SU-DHL-6 (cell line): ENCODE data around the gene MINDY3.

Experiments used
- H2AFZ ChIP-seq: fragments of 200-600 bp; sonication (generic); 2 replicates; pipeline ENCODE4 v1.6.1; 2014; ENCODE audit warnings: low read depth, mild to moderate bottlenecking, moderate library complexity, mixed read lengths, antibody characterized with exemption, low read length; ENCODE audit not compliant: severe bottlenecking
- H3F3A ChIP-seq: fragments of 200-600 bp; shearing (Covaris generic); 2 replicates; pipeline ENCODE4 v1.6.0; 2016; ENCODE audit warnings: antibody characterized with exemption, mild to moderate bottlenecking; ENCODE audit not compliant: insufficient read depth
- H3K27ac ChIP-seq: fragments of 200-600 bp; sonication (generic); 2 replicates; pipeline ENCODE4 v1.5.1; 2016; ENCODE audit warnings: low read depth, mild to moderate bottlenecking, low read length, moderate library complexity, mixed read lengths
- H3K27me3 ChIP-seq: fragments of 200-600 bp; sonication (generic), shearing (Covaris generic); 2 replicates; pipeline ENCODE4 v1.6.0; 2014; ENCODE audit warnings: mild to moderate bottlenecking, low read length
- H3K36me3 ChIP-seq: fragments of 200-600 bp; sonication (generic); 2 replicates; pipeline ENCODE4 v1.6.1; 2014; ENCODE audit warnings: mild to moderate bottlenecking, low read length, mixed read lengths
- H3K4me2 ChIP-seq: fragments of 300-600, 200-600 bp; shearing (Covaris generic), sonication (generic); 2 replicates; pipeline ENCODE4 v1.6.0; 2014; ENCODE audit warnings: low read length, low read depth, mild to moderate bottlenecking; ENCODE audit not compliant: poor library complexity, severe bottlenecking
- H3K4me3 ChIP-seq: fragments of 200-600 bp; sonication (generic); 2 replicates; pipeline ENCODE4 v1.5.1; 2014; ENCODE audit warnings: antibody characterized with exemption, low read length, mild to moderate bottlenecking, mixed read lengths; ENCODE audit not compliant: insufficient read depth, poor library complexity, severe bottlenecking
- H3K79me2 ChIP-seq: fragments of 200-600 bp; sonication (generic); 2 replicates; pipeline ENCODE4 v1.6.1; 2014; ENCODE audit warnings: mild to moderate bottlenecking, low read length, moderate library complexity; ENCODE audit not compliant: insufficient read depth
- H3K9ac ChIP-seq: fragments of 200-600 bp; sonication (generic); 2 replicates; pipeline ENCODE4 v1.7.0; 2014; ENCODE audit warnings: mild to moderate bottlenecking, low read length
- H3K9me2 ChIP-seq: fragments of 200-600 bp; sonication (generic); replicated peaks from 2 replicates; pipeline ENCODE4 v1.6.1; 2014; ENCODE audit warnings: low read length; ENCODE audit not compliant: insufficient read depth
- H3K9me3 ChIP-seq: fragments of 200-600 bp; sonication (generic); 2 replicates; pipeline ENCODE4 v1.6.1; 2014; ENCODE audit warnings: low read length, mixed read lengths; ENCODE audit not compliant: insufficient read depth
- H4K20me1 ChIP-seq: fragments of 200-600 bp; sonication (generic); 2 replicates; pipeline ENCODE4 v1.6.1; 2014; ENCODE audit warnings: low read depth, mild to moderate bottlenecking, antibody characterized with exemption, low read length, moderate library complexity, mixed read lengths
- EZH2phosphoT487 ChIP-seq: fragments of 200-600 bp; sonication (generic), shearing (Covaris generic); conservative IDR thresholded peaks from 2 replicates; pipeline ENCODE4 v1.6.1; 2018; ENCODE audit warnings: mild to moderate bottlenecking, antibody characterized with exemption, low read length, moderate library complexity, mixed read lengths
- TF ChIP-seq, protein P1 (sequence below): fragments of 200-600 bp; sonication (generic); IDR thresholded peaks from one replicate; pipeline ENCODE4 v1.5.1; 2017; ENCODE audit warnings: antibody characterized with exemption, mild to moderate bottlenecking, low read length, moderate library complexity; ENCODE audit not compliant: insufficient read depth, poor library complexity, severe bottlenecking

The MINDY3 gene

DNA sequence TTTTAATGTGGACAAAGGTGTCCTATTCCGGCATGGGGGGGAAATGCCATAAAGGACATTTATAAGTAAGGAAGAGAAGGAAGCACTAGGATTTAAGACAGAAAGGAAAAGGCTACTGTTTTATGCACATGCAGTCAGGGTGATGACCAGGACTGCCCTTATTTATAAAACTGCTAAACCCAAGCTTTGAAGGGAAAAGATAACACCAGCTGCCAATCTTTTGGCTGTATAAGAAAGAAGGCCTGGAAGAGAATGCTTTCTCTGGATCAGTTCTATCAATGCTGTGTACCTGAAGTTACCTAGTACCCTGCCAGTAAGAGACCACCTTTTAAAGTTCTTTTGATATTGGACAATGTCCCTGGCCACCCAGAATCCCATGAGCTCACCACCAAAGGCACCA lies 59.2 kb downstream of the MINDY3 start:
- Histone ChIP-seq H3K27ac (no peak overlapping the region), H3K36me3 (peaks cover 5% of the 10 kb centered on the region; the same call in 1 of the 2 replicates), H3K9ac (no peak overlapping the region), H3K9me2 (no peaks in the 10 kb centered on the region), H3K4me2 (no peak overlapping the region), H3K79me2 (no peaks in the 10 kb centered on the region), H3F3A (no peaks in the 10 kb centered on the region), H3K9me3 (no peaks in the 10 kb centered on the region), H2AFZ (no peak overlapping the region), H3K4me3 (no peak overlapping the region), H3K27me3 (no peaks in the 10 kb centered on the region), H4K20me1 (no peaks in the 10 kb centered on the region)
- TF ChIP-seq EZH2phosphoT487, result no peak
- TF ChIP-seq, protein P1, sequence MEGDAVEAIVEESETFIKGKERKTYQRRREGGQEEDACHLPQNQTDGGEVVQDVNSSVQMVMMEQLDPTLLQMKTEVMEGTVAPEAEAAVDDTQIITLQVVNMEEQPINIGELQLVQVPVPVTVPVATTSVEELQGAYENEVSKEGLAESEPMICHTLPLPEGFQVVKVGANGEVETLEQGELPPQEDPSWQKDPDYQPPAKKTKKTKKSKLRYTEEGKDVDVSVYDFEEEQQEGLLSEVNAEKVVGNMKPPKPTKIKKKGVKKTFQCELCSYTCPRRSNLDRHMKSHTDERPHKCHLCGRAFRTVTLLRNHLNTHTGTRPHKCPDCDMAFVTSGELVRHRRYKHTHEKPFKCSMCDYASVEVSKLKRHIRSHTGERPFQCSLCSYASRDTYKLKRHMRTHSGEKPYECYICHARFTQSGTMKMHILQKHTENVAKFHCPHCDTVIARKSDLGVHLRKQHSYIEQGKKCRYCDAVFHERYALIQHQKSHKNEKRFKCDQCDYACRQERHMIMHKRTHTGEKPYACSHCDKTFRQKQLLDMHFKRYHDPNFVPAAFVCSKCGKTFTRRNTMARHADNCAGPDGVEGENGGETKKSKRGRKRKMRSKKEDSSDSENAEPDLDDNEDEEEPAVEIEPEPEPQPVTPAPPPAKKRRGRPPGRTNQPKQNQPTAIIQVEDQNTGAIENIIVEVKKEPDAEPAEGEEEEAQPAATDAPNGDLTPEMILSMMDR, result no peak

DNA sequence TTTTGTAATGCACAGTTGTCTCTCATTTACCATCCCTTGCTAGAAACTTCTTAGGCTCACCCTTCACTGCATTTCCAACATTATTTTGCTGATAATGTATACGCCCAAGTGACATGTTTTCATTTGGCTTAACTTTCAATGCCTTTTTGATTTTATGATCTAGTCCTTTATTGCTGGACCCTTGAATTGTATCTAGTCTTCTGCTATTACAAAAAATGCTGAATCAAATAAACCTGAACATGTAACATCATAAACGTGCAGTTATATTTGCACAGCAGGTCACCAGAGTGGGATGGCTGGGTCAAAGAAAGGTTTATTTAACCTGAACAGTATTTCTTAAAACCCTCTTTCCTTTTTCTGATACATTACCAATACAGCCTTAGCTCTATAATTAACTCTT lies 63.0 kb downstream of the MINDY3 start:
- no peaks in the 10 kb centered on the region for H3K9me3 ChIP-seq
- no peak for TF ChIP-seq EZH2phosphoT487
- TF ChIP-seq, protein P1, result no peak
- H3K79me2 ChIP-seq, result no peaks in the 10 kb centered on the region

DNA sequence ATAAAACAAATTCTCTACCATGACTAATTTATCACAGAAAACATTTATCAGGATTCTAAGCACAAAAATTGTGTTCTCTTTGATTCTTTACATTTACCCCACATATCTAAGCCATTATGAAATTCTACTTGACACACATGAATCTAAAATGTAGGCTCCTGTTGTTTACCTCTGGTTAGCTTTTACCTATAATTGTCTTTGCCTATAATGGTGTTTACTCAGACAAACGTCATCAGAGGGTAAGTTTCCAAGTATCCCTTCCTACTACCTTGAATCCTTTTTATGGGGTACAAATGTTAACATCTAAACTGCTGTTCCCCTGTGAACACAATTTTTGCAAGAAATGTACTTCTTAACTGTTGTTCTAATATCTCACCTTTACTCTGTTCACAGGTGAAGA lies 63.5 kb downstream of the MINDY3 start:
- no peaks in the 10 kb centered on the region for H3F3A ChIP-seq
- no peak for TF ChIP-seq EZH2phosphoT487
- TF ChIP-seq, protein P1, result no peak
- no peaks in the 10 kb centered on the region for H3K79me2 ChIP-seq
- H2AFZ ChIP-seq, result no peak overlapping the region
- no peaks in the 10 kb centered on the region for H3K27me3 ChIP-seq
- H4K20me1 ChIP-seq, result no peaks in the 10 kb centered on the region
- H3K27ac ChIP-seq, result no peak overlapping the region
- no peak overlapping the region for H3K9ac ChIP-seq
- H3K36me3 ChIP-seq, result no peaks in the 10 kb centered on the region
- no peak overlapping the region for H3K4me3 ChIP-seq
- no peaks in the 10 kb centered on the region for H3K9me3 ChIP-seq
- H3K9me2 ChIP-seq, result no peaks in the 10 kb centered on the region
- no peak overlapping the region for H3K4me2 ChIP-seq

More for the DNA sequence above, 63.0 kb downstream of the MINDY3 start:
- Histone ChIP-seq H3K9ac (no peak overlapping the region), H2AFZ (no peak overlapping the region), H3K9me2 (no peaks in the 10 kb centered on the region), H4K20me1 (no peaks in the 10 kb centered on the region), H3F3A (no peaks in the 10 kb centered on the region), H3K4me2 (no peak overlapping the region), H3K4me3 (no peak overlapping the region), H3K36me3 (no peaks in the 10 kb centered on the region), H3K27ac (no peak overlapping the region), H3K27me3 (no peaks in the 10 kb centered on the region)
